NCI-H774 (cell line): ENCODE measurements around the gene SFI1.
"Not testable (repeated sequence)": the region's sequence is repeated elsewhere in the genome, so short reads cannot be mapped to it uniquely, and the experiment has no call there.

ENCODE experiments used
- DNase-seq: peaks from one replicate; lab custom pipeline; 2025; lab: John Stamatoyannopoulos, UW

The SFI1 gene

DNA sequence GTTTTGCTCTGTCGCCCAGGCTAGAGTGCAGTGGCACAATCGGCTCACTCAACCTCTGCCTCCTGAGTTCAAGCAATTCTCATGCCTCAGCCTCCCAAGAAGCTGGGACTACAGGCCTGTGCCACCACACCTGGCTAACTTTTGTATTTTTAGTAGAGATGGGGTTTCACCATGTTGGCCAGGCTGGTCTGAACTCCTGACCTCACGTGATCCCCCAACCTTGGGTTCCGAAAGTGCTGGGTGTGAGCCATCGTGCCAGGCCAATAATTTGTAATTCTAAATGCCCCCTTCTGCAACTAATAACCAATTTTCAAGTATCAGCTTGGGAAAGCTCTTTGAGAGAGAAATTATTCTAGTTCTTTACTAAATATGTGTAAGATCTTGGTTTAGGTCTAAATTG is 3.0 kb upstream of the SFI1 start:
- DNase-seq, result not testable (repeated sequence)

DNA sequence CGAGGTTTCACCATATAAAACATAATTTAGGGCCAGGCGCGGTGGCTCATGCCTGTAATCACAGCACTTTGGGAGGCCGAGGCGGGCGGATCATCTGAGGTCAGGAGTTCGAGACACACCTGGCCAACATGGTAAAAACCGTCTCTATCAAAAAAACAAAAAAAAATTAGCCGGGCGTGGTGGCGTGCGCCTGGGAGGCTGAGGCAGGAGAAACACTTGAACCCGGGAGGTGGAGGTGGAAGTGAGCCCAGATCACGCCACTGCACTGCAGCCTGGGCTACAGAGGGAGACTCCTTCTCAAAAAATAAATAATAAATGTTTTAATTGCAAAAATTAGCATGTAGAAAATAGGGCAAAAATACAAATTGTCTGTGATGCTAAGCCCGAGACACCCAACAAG is 993 bp upstream of the SFI1 start:
- no peak for DNase-seq

DNA sequence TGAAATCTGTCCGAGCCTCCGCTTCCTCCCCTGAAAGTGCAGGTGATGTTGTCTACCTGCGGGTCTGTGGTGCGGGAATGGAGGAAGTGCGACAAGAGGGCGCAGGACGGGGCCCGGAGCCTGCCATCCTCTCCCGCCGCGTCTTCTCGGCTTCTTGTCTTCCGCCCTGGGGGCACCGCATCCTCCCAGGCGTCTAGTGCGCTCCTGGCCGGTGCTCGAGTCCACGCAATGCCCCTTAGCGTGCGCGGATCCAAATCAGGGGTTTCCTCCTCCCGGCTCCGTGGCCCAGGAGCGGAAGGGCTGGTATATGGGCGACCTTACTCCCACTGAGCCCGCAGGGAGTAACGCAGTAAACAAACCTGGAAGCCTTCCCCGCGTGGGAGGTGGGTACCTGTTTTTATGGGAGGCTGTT is 405 bp downstream of the SFI1 start:
- DNase-seq, result no peak

DNA sequence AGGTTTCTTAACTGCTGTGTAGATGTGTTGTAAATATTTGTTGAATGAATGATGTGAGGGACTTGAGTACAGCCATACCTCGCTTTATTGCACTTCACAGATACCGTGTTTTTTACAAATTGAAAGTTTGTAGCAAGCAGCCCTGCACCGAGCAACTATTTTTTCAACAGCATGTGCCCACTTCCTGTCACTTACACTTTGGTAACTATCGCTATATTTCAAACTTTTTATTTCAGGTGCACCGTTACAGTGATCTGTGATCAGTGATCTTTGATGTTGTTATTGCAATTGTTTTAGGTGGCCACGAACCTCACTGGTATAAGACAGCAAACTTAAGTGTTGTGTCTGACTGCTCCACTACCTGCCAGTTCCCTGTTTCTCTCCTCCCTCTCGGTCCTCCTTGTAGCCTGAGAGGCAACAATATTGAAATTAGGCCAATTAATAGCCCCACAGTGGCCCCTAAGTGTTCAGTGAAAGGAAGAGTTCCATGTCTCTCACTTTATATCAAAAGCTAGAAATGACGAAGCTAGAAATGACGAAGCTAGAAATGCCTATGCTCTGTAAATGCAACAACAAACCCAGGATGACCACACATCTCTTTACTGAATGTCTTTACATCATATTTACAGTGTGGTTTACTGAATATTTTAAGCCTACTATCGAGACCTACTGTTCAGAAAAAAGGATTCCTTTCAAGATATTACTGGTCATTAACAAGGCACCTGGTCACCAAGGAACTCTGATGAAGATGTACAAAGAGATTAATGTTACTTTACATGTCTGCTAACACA is 1.0 kb downstream of the SFI1 start:
- DNase-seq, result no peak

DNA sequence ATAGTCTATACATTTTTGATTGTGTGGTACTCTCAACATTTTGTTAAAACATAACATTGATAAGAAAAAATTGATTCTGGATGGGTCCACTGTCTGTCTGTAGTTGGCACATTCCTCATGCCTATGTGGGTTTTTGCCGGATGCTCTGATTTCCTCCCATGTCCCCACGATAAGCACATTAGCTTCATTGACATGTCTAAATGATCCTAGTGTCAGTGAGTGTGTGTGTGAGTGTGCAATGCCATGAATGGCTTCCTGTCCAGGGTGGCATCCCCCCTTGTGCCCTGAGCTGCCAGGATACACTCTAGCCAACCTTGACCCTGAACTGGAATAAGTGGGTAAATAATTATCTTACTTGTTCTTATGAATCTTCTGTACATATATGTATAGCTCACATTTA is 5.4 kb downstream of the SFI1 start:
- DNase-seq, result no peak

DNA sequence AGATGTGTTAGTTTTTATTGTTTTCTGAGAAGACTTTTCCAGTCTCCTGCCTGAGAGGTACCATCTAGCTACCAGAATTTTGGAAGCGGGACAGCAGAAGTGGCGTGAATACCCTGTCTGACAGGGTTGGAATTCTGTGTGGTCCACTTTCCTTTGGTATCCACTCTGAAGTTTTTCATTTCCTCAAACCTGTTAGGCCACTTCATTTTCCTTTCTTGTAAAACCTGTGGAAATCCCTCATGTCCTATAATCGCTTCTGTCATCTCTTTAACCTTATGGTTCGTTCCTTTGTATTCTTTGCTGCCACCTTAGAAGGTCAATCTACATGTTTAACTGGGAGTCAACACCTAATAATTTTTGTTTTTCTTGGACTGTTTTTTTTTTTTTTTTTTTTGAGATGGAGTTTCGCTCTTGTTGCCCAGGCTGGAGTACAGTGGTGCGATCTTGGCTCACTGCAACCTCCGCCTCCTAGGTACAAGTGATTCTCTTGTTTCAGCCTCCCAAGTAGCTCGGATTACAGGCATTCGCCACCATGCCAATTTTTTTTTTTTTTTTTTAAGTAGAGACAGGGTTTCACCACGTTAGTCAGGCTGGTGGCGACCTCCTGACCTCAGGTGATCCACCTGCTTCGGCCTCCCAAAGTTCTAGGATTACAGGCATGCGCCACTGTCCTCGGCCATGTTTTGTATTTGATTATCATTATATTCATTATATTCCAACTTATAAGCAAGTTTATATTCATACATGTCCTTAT is 7.1 kb downstream of the SFI1 start:
- no peak for DNase-seq

DNA sequence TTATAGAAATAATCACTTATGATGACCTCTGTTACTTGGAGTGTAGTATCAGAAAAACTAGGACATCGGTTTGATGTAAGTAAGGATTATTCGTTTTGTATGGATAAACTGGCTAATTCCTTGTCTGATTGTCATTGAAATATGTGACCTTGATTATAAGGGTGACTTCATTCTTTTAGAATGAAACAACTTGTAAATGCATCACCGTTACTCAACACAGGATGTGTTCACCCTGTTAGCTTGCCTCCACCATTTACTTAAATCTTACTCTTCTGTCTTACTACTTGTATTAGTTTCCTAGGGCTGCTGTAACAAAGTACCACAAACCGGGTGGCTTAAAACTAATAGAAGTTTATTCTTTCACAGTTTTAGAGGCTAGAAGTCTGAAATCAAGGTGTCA is 7.9 kb downstream of the SFI1 start:
- DNase-seq, result no peak

DNA sequence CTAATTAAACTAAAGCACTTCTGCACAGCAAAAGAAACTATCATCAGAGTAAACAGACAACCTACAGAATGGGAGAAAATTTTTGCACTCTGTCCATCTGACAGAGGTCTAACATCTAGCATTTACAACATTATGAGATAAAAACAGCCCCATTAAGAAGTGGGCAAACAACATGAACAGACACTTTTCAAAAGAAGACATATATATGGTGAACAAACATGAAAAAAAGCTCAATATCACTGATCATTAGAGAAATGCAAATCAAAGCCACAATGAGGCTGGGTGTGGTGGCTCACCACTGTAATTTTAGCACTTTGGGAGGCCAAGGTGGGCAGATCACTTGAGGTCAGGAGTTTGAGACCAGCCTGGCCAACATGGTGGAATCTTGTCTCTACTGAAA is 11.2 kb downstream of the SFI1 start:
- DNase-seq, result not testable (repeated sequence)

DNA sequence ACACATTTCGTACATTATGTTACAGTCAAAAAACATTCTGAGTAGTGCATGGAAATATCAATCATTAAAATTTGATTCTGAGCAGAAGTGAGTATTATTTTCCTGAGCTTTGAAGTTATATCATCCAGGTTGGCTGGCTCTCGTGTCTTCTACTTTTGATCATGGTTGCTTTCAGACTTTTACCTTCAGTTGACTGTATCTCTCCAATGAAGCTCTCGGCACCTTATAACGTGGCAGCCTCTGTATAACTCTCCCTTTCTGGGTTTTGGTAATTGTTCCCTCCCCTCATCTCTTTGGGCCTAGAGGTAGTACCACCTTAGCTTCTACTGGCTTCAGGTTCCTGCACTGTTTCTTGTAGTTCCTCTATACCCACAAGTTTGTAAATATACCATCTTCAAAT is 12.2 kb downstream of the SFI1 start:
- DNase-seq, result no peak

DNA sequence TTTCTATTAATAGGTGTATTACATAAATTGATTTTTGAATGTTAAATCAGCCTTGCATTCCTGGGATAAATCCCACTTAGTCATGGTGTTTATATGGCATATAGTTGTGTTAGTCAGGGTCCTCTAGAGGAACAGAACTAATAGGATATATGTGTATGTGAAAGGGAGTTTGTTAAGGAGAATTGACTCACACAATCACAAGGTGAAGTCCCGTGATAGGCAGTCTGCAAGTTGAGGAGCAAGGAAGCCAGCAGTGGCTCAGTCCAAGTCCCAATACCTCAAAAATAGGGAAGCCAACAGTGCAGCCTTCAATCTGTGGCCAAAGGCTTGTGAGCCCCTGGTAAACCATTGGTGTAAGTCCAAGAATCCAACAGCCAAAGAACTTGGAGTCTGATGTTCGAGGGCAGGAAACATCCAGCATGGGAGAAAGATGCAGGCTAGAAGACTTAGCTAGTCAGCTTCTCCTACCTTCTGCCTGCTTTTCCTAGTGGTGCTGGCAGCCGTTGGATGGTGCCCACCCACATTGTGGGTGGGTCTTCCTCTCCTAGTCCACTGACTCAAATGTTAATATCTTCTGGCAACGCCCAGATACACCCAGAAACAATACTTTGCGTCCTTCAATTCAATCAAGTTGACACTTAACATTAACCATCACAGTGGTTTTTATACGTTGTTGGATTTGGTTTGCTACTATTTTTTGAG is 12.9 kb downstream of the SFI1 start:
- no peak for DNase-seq

DNA sequence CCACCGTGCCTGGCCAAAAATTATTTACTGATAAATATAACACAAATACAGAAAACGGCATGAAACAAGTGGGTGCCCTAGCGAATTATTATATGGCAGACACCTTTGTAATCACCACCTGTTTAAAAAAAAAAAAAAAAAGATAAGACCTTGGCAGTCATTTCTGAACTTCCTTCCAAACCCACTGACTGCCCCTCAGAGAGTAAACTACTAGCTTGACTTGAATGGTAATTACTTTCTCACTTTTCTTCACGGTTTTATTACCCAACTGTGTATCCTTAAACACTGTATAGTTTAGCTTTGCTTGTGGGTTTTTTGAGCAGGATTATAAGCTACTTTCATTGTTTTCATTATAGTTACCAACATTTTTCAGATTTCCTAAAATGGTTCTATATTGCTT is 23.7 kb downstream of the SFI1 start:
- no peak for DNase-seq

DNA sequence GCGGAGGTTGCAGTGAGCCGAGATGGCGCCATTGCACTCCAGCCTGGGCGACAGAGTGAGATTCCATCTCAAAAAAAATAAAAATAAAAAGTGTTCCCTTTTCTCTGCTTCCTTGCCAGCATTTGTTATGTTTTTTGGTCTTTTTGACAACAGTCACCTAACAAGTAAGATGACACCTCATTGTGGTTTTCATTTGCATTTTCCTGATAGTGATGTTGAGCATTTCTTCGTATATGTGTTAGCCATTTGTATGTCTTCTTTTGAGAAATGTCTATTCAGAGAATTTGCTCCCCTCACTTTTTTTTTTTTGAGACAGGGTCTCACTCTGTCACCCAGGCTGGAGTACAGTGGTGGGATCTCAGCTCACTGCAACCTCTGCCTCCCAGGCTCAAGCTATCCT is 27.8 kb downstream of the SFI1 start:
- not testable (repeated sequence) for DNase-seq

DNA sequence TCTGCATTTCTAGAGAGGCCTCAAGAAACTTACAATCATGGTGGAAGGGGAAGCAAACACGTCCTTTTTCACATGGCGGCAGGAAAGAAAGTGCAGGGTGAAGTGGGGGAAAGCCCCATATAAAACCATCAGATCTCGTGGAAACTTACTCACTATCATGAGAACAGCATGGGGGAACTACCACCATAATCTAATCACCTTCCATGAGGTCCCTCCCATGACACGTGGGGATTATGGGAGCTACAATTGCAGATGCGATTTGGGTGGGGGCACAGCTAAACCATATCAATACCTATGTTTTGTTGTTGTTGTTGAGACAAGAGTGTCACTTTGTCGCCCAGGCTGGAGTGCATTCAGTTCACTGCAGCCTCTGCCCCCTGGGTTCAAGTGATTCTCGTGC is 29.9 kb downstream of the SFI1 start:
- DNase-seq, result no peak

DNA sequence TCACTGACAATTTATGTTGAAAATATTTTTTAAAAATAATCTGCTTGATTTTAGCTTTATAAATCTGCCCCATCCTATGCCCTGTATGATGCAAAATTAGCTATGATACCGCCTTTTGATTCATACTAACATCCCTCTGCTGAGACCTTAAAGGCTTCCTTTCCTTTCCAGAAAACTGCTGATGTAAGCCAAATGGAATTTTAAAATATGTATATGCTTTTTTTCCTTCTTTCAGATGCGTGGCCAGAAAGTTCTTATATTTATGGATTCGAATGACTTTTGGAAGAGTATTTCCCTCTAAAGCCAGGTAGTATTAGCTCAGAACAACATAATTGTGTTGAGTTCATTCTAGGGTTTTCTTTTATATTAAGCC is 34.5 kb downstream of the SFI1 start:
- no peak for DNase-seq

DNA sequence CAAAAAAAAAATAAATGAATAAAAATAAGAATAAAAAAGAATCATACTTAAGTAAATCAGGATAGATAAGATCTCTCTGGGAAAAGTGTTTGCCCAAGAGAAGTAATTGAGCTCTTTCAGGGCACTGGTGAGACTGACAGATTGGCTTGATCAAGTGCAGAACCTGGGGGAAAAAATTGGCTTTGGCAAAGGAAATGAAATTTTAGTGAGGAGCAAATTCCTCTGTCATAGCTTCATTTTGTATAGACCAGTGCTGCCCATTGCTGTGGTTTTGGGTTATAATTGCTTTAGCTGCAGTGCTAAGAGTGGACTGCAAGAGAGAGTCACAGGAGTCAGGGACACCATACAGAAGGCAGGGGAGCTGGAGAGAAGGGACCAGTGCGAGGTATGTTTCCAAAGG is 35.7 kb downstream of the SFI1 start:
- no peak for DNase-seq

DNA sequence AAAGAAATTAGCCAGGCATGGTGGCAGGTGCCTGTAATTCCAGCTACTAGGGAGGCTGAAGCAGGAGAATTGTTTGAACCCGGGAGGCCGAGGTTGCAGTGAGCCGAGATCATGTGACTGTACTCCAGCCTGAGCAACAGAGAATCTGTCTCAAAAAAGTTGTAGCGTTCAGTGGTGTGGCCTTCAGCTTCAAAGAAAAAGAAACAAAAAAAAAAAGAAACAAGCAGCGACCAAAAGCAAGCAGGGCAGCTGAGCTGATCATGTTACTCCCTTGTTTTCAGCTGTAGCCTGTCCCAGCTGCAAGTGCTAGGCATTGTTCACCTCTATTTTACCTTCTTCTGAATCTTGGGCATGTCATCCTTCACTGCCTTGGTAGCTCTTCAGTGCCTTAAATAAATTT is 37.0 kb downstream of the SFI1 start:
- DNase-seq, result no peak

DNA sequence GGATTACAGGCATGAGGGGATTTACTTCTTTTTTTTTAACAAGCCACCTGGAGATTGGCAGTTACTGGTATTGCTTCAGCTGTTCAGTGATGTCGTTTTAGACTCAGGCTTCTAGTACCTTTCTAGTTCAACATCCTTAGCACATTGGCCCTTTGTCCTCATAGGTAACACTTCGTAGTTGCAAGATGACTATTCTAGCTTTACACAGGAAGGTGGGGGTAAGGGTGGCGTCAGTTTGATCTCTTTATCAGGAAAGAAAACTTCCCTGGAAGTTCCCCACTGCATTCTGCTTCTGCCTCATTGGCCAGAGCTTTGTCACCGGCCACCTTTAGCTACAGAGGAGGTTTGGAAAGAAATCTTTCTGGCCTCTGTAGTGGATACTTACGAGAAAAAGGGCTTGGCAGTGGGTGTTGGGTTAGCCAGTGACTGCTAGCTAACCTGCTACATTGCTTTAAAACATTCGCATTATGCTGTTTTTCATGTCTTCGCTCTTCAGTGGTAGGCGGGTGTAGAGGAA is 40.7 kb downstream of the SFI1 start:
- DNase-seq, result no peak

DNA sequence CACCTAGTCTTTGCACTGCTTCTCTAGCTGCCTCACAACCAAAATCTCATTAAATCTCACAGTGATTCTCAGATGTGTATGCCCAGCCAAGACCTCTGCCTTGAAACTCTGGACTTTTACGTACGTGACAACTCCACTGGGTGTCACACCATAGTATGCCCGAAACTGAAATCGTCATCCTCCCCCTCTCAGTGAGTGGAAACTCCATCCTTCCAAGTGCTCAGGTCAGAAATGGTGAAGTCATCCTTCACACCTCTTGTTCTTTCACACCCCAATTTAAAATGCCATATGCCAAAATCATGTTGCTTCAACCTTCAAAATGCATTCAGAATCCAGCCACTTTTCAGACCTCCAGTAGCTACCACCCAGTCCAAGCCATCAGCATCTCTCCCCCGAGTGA is 42.5 kb downstream of the SFI1 start:
- no peak for DNase-seq

DNA sequence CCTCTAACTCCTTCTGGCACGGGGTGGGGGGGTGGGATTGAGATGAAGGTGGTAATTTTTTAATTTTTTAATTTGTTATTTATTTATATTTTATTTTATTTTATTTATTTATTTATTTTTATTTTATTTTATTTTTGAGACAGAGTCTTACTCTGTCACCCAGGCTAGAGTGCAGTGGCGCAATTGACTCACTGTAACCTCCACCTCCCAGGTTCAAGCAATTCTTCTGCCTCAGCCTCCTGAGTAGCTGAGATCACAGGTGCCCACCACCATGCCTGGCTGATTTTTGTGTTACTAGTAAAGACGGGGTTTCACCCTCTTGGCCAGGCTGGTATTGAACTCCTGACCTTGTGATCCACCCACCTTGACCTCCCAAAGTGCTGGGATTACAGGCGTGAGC is 43.8 kb downstream of the SFI1 start:
- DNase-seq, result not testable (repeated sequence)

DNA sequence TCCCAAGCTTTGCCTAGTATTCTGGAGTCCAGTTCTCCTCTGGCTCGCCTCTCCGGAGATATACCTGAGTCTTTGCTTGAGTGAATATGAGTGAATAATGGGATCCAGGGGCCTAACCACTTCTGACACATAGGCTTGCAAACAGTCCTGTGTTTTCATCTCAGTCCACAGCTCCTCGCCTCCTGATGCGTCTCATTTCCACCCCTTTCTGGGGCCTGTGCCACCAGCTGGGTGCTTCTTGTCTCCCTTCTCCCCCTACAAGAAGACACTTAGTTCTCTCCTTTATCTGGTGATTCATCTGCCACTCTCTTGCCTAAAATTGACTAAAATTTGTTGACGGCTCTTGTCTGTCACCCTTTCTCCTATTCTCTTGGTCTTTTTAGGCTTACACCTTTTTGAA is 44.6 kb downstream of the SFI1 start:
- no peak for DNase-seq

DNA sequence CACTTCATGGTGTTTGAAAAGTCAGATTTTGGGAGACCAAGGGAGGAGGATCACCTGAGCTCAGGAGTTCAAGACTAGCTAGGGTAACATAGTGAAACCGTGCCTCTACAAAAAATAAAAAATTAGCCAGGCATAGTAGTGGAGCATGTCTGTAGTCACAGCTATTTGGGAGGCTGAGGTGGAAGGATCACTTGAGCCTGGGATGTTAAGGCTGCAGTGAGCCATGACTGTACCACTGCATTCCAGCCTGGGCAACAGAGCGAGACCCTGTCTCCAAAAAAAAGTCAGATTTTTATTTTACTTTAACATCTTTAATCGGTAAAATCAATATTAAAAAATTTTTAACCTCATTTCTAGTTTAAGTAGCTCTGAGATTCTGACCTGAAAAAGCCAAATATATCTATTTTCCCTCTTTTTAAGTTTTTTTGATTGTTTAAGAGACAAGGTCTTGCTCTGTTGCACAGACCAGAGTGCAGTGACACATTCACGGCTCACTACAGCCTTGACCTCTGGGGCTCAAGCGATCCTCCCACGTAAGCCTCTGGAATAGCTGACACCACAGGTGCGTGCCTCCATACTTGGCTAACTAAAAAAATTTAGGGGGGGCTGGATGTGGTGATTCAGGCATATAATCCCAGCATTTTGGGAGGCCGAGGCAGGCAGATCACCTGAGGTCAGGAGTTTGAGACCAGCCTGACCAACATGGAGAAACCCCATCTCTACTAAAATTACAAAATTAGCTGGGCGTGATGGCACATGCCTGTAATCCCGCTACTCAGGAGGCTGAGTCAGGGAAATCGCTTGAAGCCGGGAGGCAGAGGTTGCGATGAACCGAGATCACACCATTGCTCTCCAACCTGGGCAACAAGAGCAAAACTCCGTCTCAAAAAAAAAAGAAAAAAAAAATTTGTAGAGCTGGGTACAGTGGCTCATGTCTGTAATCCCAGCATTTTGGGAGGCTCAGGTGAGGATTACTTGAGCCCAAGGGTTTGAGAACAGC is 48.4 kb downstream of the SFI1 start:
- DNase-seq, result no peak
